Neural cell (in vitro differentiated cells): ENCODE measurements around the gene EHMT2. TPM values are rescaled to one million over a fixed set of nuclear protein-coding genes. Genes with fewer than 3 reads are reported as not detected.

ENCODE experiments used
- H2AFZ ChIP-seq: fragments of 200-600, 300-800 bp; sonication (generic), shearing (Covaris generic); 2 replicates; pipeline ENCODE4 v1.6.0; 2014; ENCODE audit warnings: low read depth, mild to moderate bottlenecking, antibody characterized with exemption, low read length, moderate library complexity
- H3F3A ChIP-seq: fragments of 200-600 bp; shearing (Covaris generic); 2 replicates; pipeline ENCODE4 v1.6.1; 2016; ENCODE audit warnings: mild to moderate bottlenecking, moderate library complexity, mixed read lengths, antibody characterized with exemption, low read length; ENCODE audit not compliant: insufficient read depth, poor library complexity, severe bottlenecking
- H3K27ac ChIP-seq: fragments of 200-600, 300-800 bp; sonication (generic), shearing (Covaris generic); 2 replicates; pipeline ENCODE4 v1.5.1; 2014; ENCODE audit warnings: mild to moderate bottlenecking, low read length, moderate library complexity
- H3K27me3 ChIP-seq: fragments of 300-800, 200-600 bp; sonication (generic), shearing (Covaris generic); 2 replicates; pipeline ENCODE4 v1.6.0; 2014; ENCODE audit warnings: mild to moderate bottlenecking, low read depth, low read length, moderate library complexity; ENCODE audit not compliant: insufficient read depth
- H3K36me3 ChIP-seq: fragments of 300-800, 200-600 bp; sonication (generic), shearing (Covaris generic); 2 replicates; pipeline ENCODE4 v1.5.1; 2014; ENCODE audit warnings: mild to moderate bottlenecking, antibody characterized with exemption, low read length, moderate library complexity; ENCODE audit not compliant: insufficient read depth
- H3K4me2 ChIP-seq: fragments of 300-800, 200-600 bp; sonication (generic), shearing (Covaris generic); 2 replicates; pipeline ENCODE4 v1.6.0; 2014; ENCODE audit warnings: mild to moderate bottlenecking, low read length
- H3K4me3 ChIP-seq: fragments of 300-800, 200-600 bp; sonication (generic), shearing (Covaris generic); 2 replicates; pipeline ENCODE4 v1.5.1; 2014; ENCODE audit warnings: mild to moderate bottlenecking, low read length, moderate library complexity
- H3K79me2 ChIP-seq: fragments of 200-600 bp; shearing (Covaris generic); replicated peaks from 2 replicates; pipeline ENCODE4 v1.6.0; 2014; ENCODE audit warnings: mild to moderate bottlenecking, low read length, moderate library complexity; ENCODE audit not compliant: insufficient read depth
- H3K9ac ChIP-seq: fragments of 300-800, 200-600 bp; sonication (generic), shearing (Covaris generic); 2 replicates; pipeline ENCODE4 v1.6.1; 2016; ENCODE audit warnings: mild to moderate bottlenecking, low read length, mixed read lengths
- H3K9me2 ChIP-seq: fragments of 200-600 bp; shearing (Covaris generic); 2 replicates; pipeline ENCODE4 v1.6.1; 2016; ENCODE audit warnings: mild to moderate bottlenecking, low read length, mixed read lengths; ENCODE audit not compliant: insufficient read depth
- H3K9me3 ChIP-seq: fragments of 200-600, 300-800 bp; sonication (generic), shearing (Covaris generic); 2 replicates; pipeline ENCODE4 v1.6.1; 2016; ENCODE audit warnings: mild to moderate bottlenecking, mixed run types, low read length, moderate library complexity, mixed read lengths
- H4K20me1 ChIP-seq: fragments of 200-600 bp; shearing (Covaris generic); 2 replicates; pipeline ENCODE4 v1.6.1; 2016; ENCODE audit warnings: mild to moderate bottlenecking, mixed run types; ENCODE audit not compliant: insufficient read depth
- EP300 ChIP-seq: fragments of 450-650 bp; conservative IDR thresholded peaks from 2 replicates; pipeline ENCODE4 v1.6.1; 2014; ENCODE audit warnings: antibody characterized with exemption, mild to moderate bottlenecking, moderate library complexity; ENCODE audit not compliant: poor library complexity, severe bottlenecking
- EZH2 ChIP-seq: fragments of 200-600, 300-800 bp; shearing (Covaris generic), sonication (generic); IDR thresholded peaks from 2 replicates; pipeline ENCODE4 v1.6.1; 2014; ENCODE audit warnings: antibody characterized with exemption, low read length, borderline replicate concordance, mild to moderate bottlenecking; ENCODE audit not compliant: insufficient read depth, poor library complexity, severe bottlenecking
- MXI1 ChIP-seq: fragments of 450-650 bp; conservative IDR thresholded peaks from 2 replicates; pipeline ENCODE4 v1.6.1; 2014; ENCODE audit warnings: antibody characterized with exemption, mild to moderate bottlenecking; ENCODE audit not compliant: poor library complexity, severe bottlenecking
- POLR2AphosphoS5 ChIP-seq: IDR thresholded peaks from 2 replicates; pipeline ENCODE4 v1.6.1; 2012
- RAD21 ChIP-seq: fragments of 450-650 bp; conservative IDR thresholded peaks from 2 replicates; pipeline ENCODE4 v1.6.1; 2014; ENCODE audit warnings: antibody characterized with exemption, mild to moderate bottlenecking, moderate library complexity
- SMC3 ChIP-seq: fragments of 450-650 bp; conservative IDR thresholded peaks from 2 replicates; pipeline ENCODE4 v1.6.1; 2014; ENCODE audit warnings: antibody characterized with exemption, mild to moderate bottlenecking, moderate library complexity; ENCODE audit not compliant: poor library complexity
- TAF1 ChIP-seq: IDR thresholded peaks from 2 replicates; pipeline ENCODE4 v1.6.1; 2012; ENCODE audit warnings: low read depth
- polyA plus RNA-seq: library from polyadenylated mRNA; depleted of rRNA; stranded (reverse); fragments of >200 nt; gene quantifications from 2 replicates; pipeline ENCODE4 v1.2.3, GENCODE V29; 2014
- TF ChIP-seq, protein P1 (sequence below): fragments of 450-650 bp; IDR thresholded peaks from 2 replicates; pipeline ENCODE4 v1.5.1; 2014; ENCODE audit warnings: antibody characterized with exemption, mild to moderate bottlenecking, moderate library complexity; ENCODE audit not compliant: poor library complexity, severe bottlenecking
- TF ChIP-seq, protein P2 (sequence below): IDR thresholded peaks from 2 replicates; pipeline ENCODE4 v1.6.1; 2012; ENCODE audit warnings: borderline replicate concordance

Gene EHMT2
- polyA plus RNA-seq, 1 donor from 2014 or later = 102 TPM

- no peak overlapping the region for H3K4me2 ChIP-seq
- H3K9ac ChIP-seq = no peak overlapping the region
- H3K9me2 ChIP-seq = no peaks in the 10 kb centered on the region
- H3K79me2 ChIP-seq = no peaks in the 10 kb centered on the region
- no peaks in the 10 kb centered on the region for H4K20me1 ChIP-seq
- H3K27ac ChIP-seq = no peak overlapping the region
- H3K36me3 ChIP-seq = no peaks in the 10 kb centered on the region
- no peaks in the 10 kb centered on the region for H3F3A ChIP-seq
- no peaks in the 10 kb centered on the region for H3K27me3 ChIP-seq
- no peak overlapping the region for H2AFZ ChIP-seq
- TF ChIP-seq, protein P1, sequence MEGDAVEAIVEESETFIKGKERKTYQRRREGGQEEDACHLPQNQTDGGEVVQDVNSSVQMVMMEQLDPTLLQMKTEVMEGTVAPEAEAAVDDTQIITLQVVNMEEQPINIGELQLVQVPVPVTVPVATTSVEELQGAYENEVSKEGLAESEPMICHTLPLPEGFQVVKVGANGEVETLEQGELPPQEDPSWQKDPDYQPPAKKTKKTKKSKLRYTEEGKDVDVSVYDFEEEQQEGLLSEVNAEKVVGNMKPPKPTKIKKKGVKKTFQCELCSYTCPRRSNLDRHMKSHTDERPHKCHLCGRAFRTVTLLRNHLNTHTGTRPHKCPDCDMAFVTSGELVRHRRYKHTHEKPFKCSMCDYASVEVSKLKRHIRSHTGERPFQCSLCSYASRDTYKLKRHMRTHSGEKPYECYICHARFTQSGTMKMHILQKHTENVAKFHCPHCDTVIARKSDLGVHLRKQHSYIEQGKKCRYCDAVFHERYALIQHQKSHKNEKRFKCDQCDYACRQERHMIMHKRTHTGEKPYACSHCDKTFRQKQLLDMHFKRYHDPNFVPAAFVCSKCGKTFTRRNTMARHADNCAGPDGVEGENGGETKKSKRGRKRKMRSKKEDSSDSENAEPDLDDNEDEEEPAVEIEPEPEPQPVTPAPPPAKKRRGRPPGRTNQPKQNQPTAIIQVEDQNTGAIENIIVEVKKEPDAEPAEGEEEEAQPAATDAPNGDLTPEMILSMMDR = no peak
- TF ChIP-seq SMC3 (no peak), EZH2 (no peak), EP300 (no peak), RAD21 (no peak), MXI1 (no peak), TAF1 (no peak), POLR2AphosphoS5 (no peak)
- TF ChIP-seq, protein P2, sequence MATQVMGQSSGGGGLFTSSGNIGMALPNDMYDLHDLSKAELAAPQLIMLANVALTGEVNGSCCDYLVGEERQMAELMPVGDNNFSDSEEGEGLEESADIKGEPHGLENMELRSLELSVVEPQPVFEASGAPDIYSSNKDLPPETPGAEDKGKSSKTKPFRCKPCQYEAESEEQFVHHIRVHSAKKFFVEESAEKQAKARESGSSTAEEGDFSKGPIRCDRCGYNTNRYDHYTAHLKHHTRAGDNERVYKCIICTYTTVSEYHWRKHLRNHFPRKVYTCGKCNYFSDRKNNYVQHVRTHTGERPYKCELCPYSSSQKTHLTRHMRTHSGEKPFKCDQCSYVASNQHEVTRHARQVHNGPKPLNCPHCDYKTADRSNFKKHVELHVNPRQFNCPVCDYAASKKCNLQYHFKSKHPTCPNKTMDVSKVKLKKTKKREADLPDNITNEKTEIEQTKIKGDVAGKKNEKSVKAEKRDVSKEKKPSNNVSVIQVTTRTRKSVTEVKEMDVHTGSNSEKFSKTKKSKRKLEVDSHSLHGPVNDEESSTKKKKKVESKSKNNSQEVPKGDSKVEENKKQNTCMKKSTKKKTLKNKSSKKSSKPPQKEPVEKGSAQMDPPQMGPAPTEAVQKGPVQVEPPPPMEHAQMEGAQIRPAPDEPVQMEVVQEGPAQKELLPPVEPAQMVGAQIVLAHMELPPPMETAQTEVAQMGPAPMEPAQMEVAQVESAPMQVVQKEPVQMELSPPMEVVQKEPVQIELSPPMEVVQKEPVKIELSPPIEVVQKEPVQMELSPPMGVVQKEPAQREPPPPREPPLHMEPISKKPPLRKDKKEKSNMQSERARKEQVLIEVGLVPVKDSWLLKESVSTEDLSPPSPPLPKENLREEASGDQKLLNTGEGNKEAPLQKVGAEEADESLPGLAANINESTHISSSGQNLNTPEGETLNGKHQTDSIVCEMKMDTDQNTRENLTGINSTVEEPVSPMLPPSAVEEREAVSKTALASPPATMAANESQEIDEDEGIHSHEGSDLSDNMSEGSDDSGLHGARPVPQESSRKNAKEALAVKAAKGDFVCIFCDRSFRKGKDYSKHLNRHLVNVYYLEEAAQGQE = no peak
- H3K4me3 ChIP-seq = no peak overlapping the region
- no peaks in the 10 kb centered on the region for H3K9me3 ChIP-seq
These were observed 16.9 kb downstream of the EHMT2 start for GRCh38 chr6:31880616-31881015.

DNA sequence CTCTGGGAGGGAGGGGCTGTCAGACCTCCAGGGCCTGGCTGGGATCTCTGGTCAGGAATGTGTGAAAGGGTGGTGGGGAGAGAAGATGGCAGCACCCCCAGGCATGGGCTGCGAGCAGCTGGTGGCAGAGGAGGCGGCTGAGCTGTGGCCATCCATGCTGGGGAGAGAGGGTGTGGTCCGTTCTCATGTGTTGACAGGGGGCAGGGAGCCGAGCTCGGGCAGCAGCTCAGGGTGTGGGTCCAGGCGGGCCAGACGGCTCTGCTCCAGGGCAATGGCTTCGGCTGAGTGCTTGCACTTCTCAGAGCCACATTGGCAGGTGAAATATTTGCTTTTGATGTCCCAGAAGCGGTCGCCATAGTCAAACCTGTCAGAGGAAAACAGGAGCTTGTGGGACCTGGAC lies 17.6 kb downstream of the EHMT2 start:
- Histone ChIP-seq H3K4me3 (no peak overlapping the region), H4K20me1 (no peaks in the 10 kb centered on the region), H3K9me2 (no peaks in the 10 kb centered on the region), H3K27ac (no peak overlapping the region), H3K27me3 (no peaks in the 10 kb centered on the region), H3K79me2 (no peaks in the 10 kb centered on the region), H3K9me3 (no peaks in the 10 kb centered on the region), H3K4me2 (no peak overlapping the region), H3K36me3 (no peaks in the 10 kb centered on the region), H3F3A (no peaks in the 10 kb centered on the region), H3K9ac (no peak overlapping the region), H2AFZ (no peak overlapping the region)
- TF ChIP-seq, protein P1 = no peak
- TF ChIP-seq, protein P2 = no peak
